GM21447 (cell line): ENCODE measurements around the gene PRPH.
"Not testable (repeated sequence)": the region's sequence is repeated elsewhere in the genome, so short reads cannot be mapped to it uniquely, and the experiment has no call there.

Source experiments
- ATAC-seq: cut with Tn5 transposase; IDR thresholded peaks from one replicate; pipeline ENCODE4 v1.9.1; 2021; ENCODE audit not compliant: unreplicated experiment

PRPH gene

DNA sequence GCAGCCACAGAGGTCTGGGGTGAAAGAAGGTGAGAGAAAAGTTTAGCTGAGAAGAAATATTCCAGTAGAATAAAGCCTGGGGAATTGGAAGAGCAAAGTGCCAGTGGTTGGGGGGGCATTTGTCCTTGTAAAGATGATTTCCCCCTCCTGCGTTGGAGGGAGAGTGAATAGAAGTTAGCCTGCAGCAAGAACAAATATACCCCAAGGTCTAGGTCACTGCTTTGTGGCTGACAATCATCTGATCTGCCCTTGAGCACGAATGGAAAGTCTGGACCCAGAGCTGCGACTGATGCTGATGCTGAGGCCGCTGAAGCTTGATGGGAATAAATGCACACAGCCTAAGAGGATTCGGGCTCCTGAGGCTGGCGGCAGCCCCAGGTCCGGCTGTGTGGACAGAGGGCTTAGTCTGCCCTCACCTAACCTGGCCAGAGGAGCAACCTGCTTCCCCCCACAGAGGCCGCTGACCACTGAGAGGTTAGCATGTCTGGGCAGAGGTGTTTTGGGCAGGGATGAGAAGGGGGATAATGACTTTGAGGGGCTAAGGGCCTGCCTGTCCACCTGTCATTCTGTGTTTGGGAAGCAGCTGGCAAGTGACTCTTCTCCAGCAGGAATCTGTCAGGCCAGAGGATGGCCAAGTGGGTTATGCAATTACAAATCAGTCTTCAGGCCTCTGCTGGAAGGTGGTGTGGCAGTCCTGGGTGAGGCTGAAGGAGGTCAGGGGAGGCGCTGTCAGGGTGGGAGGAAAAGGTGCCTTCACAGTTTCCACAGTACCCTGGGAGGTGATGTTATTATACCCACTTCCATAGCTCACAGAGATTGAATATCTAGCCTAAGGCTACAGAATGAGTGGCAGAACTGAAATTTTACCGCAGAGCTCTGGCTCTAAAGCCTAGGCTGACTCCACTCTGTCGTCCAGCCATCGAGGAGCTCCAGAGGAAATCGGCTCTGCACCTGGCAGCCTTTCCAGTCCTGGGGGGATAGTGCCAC is 18.4 kb upstream of the PRPH start:
- ATAC-seq = no peak

DNA sequence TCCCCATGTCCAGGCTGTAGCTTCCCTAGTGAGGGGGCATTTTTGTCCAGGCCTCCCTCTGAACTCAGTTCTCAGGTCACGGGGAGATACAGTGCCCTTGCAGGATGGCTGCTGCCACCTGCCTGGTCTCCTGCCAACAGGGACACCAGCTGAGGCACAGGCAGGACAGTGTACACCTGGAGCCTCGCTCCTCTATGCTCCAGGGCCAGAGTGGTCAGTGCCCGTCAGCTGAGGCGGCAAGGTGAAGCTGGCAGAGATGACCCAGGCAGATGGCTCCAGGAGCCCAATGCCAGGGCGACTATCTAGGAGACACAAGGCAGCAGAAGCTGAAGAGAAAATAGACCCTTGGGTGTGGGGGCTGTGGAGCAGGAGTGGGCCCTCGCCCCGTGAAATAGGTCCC is 17.5 kb upstream of the PRPH start:
- ATAC-seq = no peak

GRCh38 chr12:49279706-49280159 is 15.2 kb upstream of the PRPH start:
- no peak for ATAC-seq

GRCh38 chr12:49280545-49280944 is 14.4 kb upstream of the PRPH start:
- ATAC-seq = not testable (repeated sequence)

GRCh38 chr12:49282302-49282701 is 12.6 kb upstream of the PRPH start:
- no peak for ATAC-seq

DNA sequence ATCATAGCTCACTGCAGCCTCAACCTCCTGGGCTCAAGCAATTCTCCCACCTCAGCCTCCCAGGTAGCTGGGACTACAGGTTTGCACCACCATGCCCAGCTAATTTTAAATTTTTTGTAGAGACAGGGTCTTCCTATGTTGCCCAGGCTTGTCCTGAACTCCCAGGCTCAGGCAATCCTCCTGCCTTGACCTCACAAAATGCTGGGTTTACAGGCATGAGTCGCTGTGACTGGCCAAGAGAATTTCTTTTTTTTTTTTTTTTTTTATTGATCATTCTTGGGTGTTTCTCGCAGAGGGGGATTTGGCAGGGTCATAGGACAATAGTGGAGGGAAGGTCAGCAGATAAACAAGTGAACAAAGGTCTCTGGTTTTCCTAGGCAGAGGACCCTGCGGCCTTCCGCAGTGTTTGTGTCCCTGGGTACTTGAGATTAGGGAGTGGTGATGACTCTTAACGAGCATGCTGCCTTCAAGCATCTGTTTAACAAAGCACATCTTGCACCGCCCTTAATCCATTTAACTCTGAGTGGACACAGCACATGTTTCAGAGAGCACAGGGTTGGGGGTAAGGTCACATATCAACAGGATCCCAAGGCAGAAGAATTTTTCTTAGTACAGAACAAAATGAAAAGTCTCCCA is 12.1 kb upstream of the PRPH start:
- not testable (repeated sequence) for ATAC-seq

DNA sequence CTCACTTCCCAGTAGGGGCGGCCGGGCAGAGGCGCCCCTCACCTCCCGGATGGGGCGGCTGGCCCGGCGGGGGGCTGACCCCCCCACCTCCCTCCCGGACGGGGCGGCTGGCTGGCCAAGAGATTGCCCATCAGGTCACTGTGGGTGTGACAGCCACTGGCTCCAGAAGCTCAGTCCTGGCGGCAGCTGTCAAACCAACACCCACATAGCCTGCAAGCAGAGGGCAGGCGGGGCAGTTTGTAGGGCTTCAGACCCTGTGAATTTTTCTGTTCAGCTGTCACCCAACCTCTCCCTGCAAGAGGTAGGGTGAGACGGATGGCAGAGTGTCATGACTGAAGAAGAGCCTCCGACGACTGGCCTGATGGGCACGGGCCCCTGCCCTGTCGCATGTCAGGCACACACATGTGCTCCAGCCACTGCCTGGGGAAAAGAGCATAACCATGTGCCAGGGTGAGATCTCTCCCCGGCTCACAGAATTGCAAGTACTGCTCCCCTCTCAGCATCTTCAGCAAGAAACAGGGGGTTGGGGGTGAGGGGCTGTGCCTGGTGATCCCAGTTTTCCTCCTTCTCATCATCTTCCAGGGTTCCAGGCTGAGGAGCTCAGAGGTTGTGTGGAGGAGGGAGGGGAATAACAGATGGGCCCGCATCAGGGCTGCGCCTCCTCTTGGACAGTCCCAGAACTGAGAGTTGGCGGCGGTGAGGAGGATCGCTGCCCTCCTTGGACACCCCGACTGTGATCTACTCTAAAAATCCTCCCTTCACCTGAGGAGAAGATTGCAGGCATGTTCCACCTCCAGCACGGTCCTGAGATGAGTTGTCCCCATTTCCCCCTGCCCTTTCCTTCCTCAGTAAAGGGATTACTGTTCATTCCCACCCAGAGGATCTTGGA is 11.2 kb upstream of the PRPH start:
- ATAC-seq = no peak

DNA sequence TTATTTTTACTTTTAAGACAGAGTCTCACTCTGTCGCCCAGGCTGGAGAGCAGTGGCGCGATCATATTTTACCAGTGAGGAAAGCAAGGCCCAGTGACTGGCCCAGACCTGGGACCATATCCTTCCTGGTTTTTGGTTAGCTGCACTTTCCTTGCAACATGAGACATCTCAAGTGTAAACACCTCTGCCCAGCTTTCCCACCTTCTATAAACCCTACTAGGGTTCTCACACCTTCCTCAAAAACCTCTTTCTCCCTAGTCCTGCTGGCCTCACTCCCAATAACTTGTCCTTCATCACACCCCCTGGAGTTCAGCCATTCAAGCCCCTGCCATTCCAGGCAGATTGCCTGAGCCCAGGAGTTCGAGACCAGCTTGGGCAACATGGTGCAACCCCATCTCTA is 10.3 kb upstream of the PRPH start:
- ATAC-seq = no peak

GRCh38 chr12:49287876-49288275 is 7.1 kb upstream of the PRPH start:
- ATAC-seq = no peak

DNA sequence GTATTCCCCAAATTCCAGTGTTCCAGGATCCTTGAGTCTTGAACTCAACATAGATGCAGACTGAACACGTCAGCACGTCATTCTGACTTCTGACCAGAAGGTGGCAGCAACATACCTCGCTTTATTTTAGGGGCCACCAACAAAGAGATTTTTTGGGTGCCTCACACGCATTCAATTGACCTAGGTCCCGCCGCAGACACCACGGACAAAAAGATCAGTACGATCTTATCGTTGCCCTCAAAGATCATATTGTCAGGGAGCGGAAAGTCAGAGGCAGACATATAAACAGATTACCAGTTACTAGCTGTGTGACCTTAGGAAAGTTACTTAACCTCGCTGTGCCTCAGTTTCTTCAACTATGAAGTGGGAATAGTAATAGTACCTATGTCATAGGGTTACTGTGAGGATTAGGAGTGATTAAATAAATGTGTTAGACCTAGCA is 6.5 kb upstream of the PRPH start:
- no peak for ATAC-seq

- ATAC-seq = no peak
Observed at GRCh38 chr12:49288922-49289555, 5.9 kb upstream of the PRPH start.

- no peak for ATAC-seq
Observed at GRCh38 chr12:49292729-49293055, 2.3 kb upstream of the PRPH start.

DNA sequence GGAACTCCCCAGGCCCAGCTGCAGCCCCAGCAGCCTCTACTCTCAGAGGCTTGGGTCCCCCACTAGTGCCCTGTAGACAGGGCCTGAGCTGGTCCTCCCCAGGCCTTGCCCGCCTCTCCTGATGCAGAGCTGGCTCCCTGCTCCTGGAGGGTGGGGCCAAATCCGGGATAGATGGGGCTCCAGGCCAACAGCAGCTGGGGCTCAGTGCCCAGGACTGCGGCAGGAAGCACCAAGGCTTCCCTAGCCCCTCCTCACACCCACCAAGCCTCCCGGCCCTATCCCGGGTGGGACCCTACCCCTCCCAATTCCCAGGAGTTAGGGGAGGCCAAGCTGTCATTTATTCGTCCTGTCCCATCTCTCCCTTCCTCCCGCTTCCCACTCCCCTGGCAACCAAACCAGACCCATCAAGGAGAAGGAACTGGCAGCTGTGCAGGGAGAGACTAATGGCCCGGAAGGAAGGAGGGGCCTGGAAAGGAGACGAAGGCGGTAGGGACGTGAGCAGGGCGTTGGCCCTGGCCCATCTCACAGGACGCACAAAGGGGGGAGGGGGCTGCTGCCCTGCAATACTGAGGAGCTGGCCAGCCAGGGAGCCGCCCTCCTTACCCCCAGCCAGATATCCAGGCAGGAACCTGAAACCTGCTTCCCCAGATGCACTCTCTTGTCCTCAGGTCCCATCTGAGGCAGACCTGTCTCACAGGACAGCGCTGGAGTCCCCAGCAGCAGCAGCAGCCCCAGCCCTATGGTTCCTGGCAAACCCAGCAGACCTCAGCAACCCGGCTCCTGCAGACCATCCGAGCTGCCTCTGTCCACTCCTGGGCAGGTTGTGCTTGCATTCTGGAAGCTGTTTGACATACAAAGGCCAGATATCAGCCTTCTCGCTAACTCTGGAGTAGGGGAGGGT is 1.6 kb upstream of the PRPH start:
- ATAC-seq = no peak

- no peak for ATAC-seq
Observed at GRCh38 chr12:49294086-49294803, 702 bp upstream of the PRPH start.

DNA sequence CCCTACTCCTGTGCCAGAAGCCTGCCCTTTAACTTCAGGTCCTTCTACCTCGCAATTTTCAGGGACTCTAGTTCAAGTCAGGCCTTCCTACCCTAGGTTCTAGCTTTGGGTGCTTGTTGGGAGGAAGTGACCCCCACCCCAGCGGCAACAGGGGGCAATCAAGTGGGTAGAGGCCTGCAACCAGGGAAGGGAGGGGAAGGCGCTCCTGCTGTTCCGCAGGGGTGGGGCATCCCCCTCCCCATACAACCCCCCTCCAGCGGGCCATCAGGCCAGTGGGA is 204 bp upstream of the PRPH start:
- ATAC-seq = no peak

- no peak for ATAC-seq
Observed at GRCh38 chr12:49296034-49296835, 1.3 kb downstream of the PRPH start.

- ATAC-seq = no peak
Observed at GRCh38 chr12:49296836-49297694, 2.1 kb downstream of the PRPH start.

DNA sequence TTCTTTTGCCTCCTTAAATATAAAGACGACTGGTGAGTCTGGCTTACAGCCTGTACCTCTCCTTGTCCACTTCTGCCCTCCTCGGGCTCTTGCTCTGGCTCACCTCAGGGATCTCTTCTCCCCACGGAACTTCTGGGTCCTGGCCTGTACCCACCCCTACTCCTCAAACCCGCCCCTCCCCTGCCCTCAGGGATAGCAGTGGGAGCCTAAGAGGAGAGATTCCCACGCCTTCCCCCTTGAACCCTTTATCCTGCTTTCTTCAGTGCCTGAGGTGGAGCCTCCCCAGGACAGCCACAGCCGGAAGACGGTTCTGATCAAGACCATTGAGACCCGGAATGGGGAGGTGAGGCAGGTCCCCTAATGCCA is 2.7 kb downstream of the PRPH start:
- ATAC-seq = no peak
